ENCODE results near the gene LCNL1. TPM values are rescaled to one million over a fixed set of nuclear protein-coding genes. Genes with fewer than 3 reads are reported as not detected.

The LCNL1 gene
- total and polyA plus RNA-seq, 4 experiments from 2014 or later, result 0.14 to 0.17 TPM; not detected in 2

DNA sequence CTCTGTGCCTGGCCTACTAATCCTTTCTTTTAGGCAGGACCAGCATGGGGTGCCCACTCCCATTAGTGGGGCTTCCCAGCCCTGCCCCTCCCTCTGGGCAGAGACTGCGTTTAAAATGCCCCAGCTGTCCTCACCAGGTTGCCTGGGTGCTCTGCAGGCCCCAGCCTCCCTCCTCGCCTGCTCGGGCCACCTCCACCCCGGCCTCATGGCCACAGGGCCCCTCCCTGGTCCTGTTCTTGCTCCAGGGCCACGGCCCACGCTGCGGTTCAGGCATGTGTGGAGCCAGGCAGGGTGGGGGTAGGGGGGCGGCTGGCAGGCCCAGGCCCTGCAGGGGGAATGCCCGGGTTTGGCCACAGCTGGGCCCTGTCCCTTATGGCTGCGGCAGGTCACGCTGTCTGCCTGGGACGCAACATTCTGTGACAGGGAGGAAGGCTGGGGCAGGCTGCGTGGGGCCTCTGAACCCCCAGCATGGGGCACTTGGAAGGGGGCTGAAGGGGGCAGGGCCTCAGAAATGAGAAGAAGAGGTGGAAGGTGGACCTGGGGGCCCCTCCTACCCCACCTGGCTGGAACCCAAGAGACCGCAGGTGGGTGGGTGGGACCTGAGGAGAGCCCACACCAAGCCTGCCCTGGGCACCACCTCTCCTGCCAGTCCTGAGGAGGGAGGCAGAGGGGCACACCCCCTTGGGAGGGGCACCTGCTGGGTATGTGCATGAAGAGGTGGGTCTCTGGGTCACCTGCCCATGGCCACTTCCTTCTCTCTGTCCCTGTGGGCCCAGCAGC, 31.1 kb upstream of the LCNL1 start, which contains the start of gene LCN12:
Gene LCN12 (plus strand): TSS at position 733 of the 780 bp plus-strand sequence. CDS start 55 bp downstream, outside the sequence.
- intact Hi-C loops (cut with micrococcal nuclease), result no loop called here
- H3K27me3 Mint-ChIP-seq, result no peaks in the 10 kb centered on the region

DNA sequence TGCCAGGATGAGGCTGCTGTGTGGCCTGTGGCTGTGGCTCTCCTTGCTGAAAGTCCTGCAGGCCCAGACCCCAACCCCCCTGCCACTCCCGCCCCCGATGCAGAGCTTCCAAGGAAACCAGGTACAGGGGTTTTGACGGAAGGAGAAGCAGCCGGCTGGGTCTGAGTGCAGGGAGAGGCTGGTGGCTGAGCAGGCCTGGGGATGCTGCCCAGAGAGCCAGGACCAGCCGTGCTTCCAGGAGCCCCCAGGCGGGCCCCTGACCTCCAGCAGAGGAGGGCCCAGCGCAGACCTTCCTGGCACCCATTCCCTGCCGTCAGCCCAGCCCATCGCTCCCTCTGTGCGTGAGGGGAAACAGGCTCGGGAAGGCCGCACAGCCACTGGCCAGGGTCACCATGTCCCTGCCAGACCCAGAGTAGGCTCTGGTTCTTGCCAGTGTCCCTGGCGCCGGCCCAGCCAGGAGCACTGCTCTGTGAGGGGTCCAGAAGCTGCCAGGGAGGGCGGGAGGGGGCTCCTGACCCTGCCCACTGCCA, 30.4 kb upstream of the LCNL1 start:
- Mint-ChIP-seq H3K27ac (no peak overlapping the region), H3K4me3 (no peak overlapping the region), H3K9me3 (peaks cover 0 to 6% (median 0%) of the 10 kb centered on the region in 8 donors), H3K4me1 (peaks cover 5 to 16% (median 9%) of the 10 kb centered on the region in 4 donors), H3K36me3 (peaks cover 0 to 9% of the 10 kb centered on the region in 2 donors), H3K27me3 (no peaks in the 10 kb centered on the region)
- ChIA-PET POLR2A (ENCODE audit: partially characterized antibody) (interaction anchor here (1.5 to 2.2 kb wide), 2 partner anchors 8 to 22 kb away, joined by 5 to 14 read pairs; no protein-coding TSS in a partner anchor), CTCF (ENCODE audit: partially characterized antibody) (no interaction called here)
- Histone ChIP-seq H3K36me3 (ENCODE audit: insufficient read depth, low read length) (no peaks in the 10 kb centered on the region), H3K4me3 (ENCODE audit: low read length in 2 of 2) (no peak overlapping the region), H3K27ac (ENCODE audit: low read depth, low read length) (no peak overlapping the region), H3K27me3 (ENCODE audit: insufficient read depth, low read length) (no peaks in the 10 kb centered on the region), H3K4me1 (ENCODE audit: insufficient read depth, low read length) (peaks cover 12% of the 10 kb centered on the region), H3K9me3 (ENCODE audit: control insufficient read depth in 1 of 2, low read length in 2 of 2) (no peaks in the 10 kb centered on the region)
- intact Hi-C loops (cut with micrococcal nuclease), result no loop called here
- no peak for DNase-seq

More for the DNA sequence above, 31.1 kb upstream of the LCNL1 start, which contains the start of gene LCN12:
- Mint-ChIP-seq H3K36me3 (peaks cover 0 to 7% of the 10 kb centered on the region in 2 donors), H3K4me3 (peak within 1 kb of the TSS in 1 of 8 donors; percentile 36), H3K4me1 (peaks cover 5 to 16% (median 10%) of the 10 kb centered on the region in 4 donors), H3K27ac (peak within 1 kb of the TSS in 3 of 7 donors; percentile 27 to 72 (median 56)), H3K9me3 (peaks cover 0 to 6% (median 0%) of the 10 kb centered on the region in 8 donors)
- no peaks in the 10 kb centered on the region for H3K9me3 ChIP-seq (ENCODE audit: control insufficient read depth in 1 of 2, low read length in 2 of 2)
- ChIA-PET POLR2A (ENCODE audit: partially characterized antibody) (interaction anchor here (1.0 to 2.2 kb wide), 5 partner anchors 9 to 144 kb away, joined by 3 to 14 read pairs (median 5); partner anchors contain the start of genes CLIC3 and RABL6), CTCF (ENCODE audit: partially characterized antibody) (interaction anchor here (0.6 to 1.2 kb wide), 4 partner anchors 9 to 78 kb away, joined by 3 read pairs; partner anchors contain the start of gene PAXX)
- no peaks in the 10 kb centered on the region for H3K27me3 ChIP-seq (ENCODE audit: insufficient read depth, low read length)
- H3K36me3 ChIP-seq (ENCODE audit: insufficient read depth, low read length), result no peaks in the 10 kb centered on the region
- H3K4me3 ChIP-seq (ENCODE audit: low read length in 2 of 2), result no peak within 1 kb of the TSS
- no peak for DNase-seq
- H3K4me1 ChIP-seq (ENCODE audit: insufficient read depth, low read length), result peaks cover 12% of the 10 kb centered on the region
- H3K27ac ChIP-seq (ENCODE audit: low read depth, low read length), result no peak within 1 kb of the TSS

DNA sequence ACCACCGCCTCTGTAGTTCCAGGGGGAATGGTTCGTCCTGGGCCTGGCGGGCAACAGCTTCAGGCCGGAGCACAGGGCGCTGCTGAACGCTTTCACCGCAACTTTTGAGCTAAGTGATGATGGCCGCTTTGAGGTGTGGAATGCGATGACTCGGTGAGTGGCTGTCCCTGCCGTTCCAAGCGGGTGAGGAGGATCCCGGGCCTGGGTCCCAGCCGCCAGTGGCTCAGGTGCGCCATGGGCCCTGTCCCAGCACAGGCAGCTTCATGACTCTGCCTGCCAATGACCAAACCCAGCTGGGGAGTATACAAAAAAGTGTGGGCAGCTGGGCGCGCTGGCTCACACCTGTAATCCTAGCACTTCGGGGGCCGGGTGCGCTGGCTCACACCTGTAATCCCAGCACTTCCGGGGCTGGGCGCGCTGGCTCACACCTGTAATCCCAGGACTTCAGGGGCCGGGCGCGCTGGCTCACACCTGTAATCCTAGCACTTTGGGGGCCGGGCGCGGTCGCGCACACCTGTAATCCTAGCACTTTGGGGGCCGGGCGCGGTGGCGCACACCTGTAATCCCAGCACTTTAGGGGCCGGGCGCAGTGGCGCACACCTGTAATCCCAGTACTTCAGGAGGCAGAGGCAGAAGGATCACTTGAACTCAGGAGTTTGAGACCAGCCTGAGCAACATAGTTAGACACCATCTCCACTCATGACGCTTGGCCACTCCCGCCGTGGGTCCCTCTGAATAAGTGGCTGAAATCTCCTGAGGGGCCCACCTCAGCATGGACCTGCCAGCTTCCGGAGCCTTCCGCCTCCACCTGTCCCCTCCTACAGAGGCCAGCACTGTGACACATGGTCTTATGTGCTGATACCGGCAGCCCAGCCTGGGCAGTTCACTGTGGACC, 29.7 kb upstream of the LCNL1 start:
- H3K36me3 ChIP-seq (ENCODE audit: insufficient read depth, low read length), result no peaks in the 10 kb centered on the region
- Mint-ChIP-seq H3K36me3 (peaks cover 0 to 9% of the 10 kb centered on the region in 2 donors), H3K4me1 (peaks cover 5 to 16% (median 12%) of the 10 kb centered on the region in 4 donors), H3K4me3 (no peak overlapping the region), H3K9me3 (peaks cover 0 to 6% (median 0%) of the 10 kb centered on the region in 8 donors), H3K27ac (peak overlapping the region in 1 of 7 donors; percentile 56), H3K27me3 (no peaks in the 10 kb centered on the region)
- CTCF ChIA-PET (ENCODE audit: partially characterized antibody), result no interaction called here
- no peak overlapping the region for H3K27ac ChIP-seq (ENCODE audit: low read depth, low read length)
- H3K27me3 ChIP-seq (ENCODE audit: insufficient read depth, low read length), result no peaks in the 10 kb centered on the region
- POLR2A ChIA-PET (ENCODE audit: partially characterized antibody), result interaction anchor here (1.1 kb wide), 1 partner anchor 32 kb away, joined by 3 read pairs; no protein-coding TSS in a partner anchor
- intact Hi-C loops (cut with micrococcal nuclease), result no loop called here
- peaks cover 15% of the 10 kb centered on the region for H3K4me1 ChIP-seq (ENCODE audit: insufficient read depth, low read length)
- DNase-seq, result no peak
- H3K4me3 ChIP-seq (ENCODE audit: low read length in 2 of 2), result no peak overlapping the region
- H3K9me3 ChIP-seq (ENCODE audit: control insufficient read depth in 1 of 2, low read length in 2 of 2), result no peaks in the 10 kb centered on the region

DNA sequence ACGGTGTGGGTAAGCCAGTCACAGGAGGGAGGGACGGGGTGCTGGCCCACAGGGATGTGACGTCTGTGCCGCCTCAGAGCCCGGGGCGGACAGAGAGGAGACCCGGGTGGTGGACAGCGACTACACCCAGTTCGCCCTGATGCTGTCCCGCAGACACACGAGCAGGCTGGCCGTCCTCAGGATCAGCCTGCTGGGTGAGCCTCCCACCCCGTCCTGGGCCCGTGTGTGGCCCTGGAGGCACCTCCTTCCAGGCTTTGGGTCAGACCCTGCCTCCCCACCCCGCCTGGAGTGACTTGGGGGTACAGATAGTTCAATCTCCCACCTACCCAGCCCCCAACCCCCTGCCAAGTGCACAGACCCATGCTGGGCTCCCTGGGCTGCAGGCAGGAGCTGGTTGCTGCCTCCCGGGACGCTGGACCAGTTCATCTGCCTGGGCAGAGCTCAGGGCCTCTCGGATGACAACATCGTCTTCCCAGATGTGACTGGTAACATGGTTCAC, 29.0 kb upstream of the LCNL1 start:
- Mint-ChIP-seq H3K36me3 (peaks cover 0 to 9% of the 10 kb centered on the region in 2 donors), H3K4me1 (peaks cover 4 to 23% (median 11%) of the 10 kb centered on the region in 4 donors), H3K27ac (no peak overlapping the region), H3K9me3 (peaks cover 0 to 6% (median 0%) of the 10 kb centered on the region in 8 donors), H3K4me3 (no peak overlapping the region), H3K27me3 (no peaks in the 10 kb centered on the region)
- H3K9me3 ChIP-seq (ENCODE audit: control insufficient read depth in 1 of 2, low read length in 2 of 2), result no peaks in the 10 kb centered on the region
- intact Hi-C loops (cut with micrococcal nuclease), result no loop called here
- POLR2A ChIA-PET (ENCODE audit: partially characterized antibody), result interaction anchor here (1.1 kb wide), 1 partner anchor 31 kb away, joined by 3 read pairs; no protein-coding TSS in a partner anchor
- peaks cover 22% of the 10 kb centered on the region for H3K4me1 ChIP-seq (ENCODE audit: insufficient read depth, low read length)
- H3K4me3 ChIP-seq (ENCODE audit: low read length in 2 of 2), result no peak overlapping the region
- H3K27me3 ChIP-seq (ENCODE audit: insufficient read depth, low read length), result no peaks in the 10 kb centered on the region
- CTCF ChIA-PET (ENCODE audit: partially characterized antibody), result no interaction called here
- no peak overlapping the region for H3K27ac ChIP-seq (ENCODE audit: low read depth, low read length)
- DNase-seq, result peak in 1 of 5 donors; percentile 9
- no peaks in the 10 kb centered on the region for H3K36me3 ChIP-seq (ENCODE audit: insufficient read depth, low read length)

DNA sequence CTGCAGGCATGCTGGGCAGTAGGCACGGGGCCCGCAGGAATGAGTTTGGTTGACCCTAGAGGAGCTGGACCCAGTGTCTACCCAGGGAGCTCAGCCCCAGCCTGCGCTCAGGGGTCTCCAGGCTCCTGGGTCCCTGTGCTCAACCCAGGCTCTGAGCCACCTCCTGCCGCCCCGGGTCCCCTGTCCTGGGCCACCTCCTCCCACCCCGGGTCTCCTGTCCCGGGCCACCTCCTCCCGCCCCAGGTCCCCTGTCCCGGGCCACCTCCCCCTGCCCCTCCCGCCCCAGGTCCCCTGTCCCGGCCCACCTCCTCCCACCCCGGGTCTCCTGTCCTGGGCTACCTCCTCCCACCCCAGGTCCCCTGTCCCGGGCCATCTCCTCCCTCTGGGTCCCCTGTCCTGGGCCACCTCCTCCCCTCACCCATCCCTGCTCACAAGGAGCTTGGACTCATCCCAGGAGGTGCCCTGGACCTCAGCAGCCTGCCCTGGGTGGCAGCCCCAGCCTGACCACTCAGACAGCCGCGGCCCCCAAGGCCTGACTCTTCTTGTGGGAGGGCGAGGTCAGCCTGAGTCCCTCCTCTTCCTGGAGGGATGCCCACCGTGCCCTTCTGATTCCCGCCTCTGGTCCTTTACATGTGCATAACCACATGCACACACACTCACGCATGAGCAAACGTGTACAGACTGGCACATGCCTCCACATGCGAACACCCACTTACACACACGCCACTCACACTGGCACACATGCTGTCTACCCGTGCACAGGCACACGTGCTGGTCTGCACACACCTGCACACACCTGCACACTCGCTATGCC, 28.3 kb upstream of the LCNL1 start:
- Histone ChIP-seq H3K4me1 (ENCODE audit: insufficient read depth, low read length) (peaks cover 25% of the 10 kb centered on the region), H3K27ac (ENCODE audit: low read depth, low read length) (no peak overlapping the region), H3K27me3 (ENCODE audit: insufficient read depth, low read length) (no peaks in the 10 kb centered on the region), H3K36me3 (ENCODE audit: insufficient read depth, low read length) (no peaks in the 10 kb centered on the region), H3K4me3 (ENCODE audit: low read length in 2 of 2) (no peak overlapping the region), H3K9me3 (ENCODE audit: control insufficient read depth in 1 of 2, low read length in 2 of 2) (no peaks in the 10 kb centered on the region)
- ChIA-PET CTCF (ENCODE audit: partially characterized antibody) (no interaction called here), POLR2A (ENCODE audit: partially characterized antibody) (interaction anchor here (1.0 kb wide), 1 partner anchor 38 kb away, joined by 3 read pairs; the partner anchor contains the start of gene PAXX)
- Mint-ChIP-seq H3K9me3 (peaks cover 0 to 6% (median 0%) of the 10 kb centered on the region in 8 donors), H3K27ac (peak overlapping the region in 1 of 7 donors; percentile 78), H3K27me3 (no peaks in the 10 kb centered on the region), H3K4me3 (no peak overlapping the region), H3K36me3 (peaks cover 0 to 9% of the 10 kb centered on the region in 2 donors), H3K4me1 (peaks cover 4 to 29% (median 11%) of the 10 kb centered on the region in 4 donors)
- intact Hi-C loops (cut with micrococcal nuclease), result no loop called here
- peak in 1 of 5 donors; percentile 24 for DNase-seq

Measured in CD4-positive, alpha-beta memory T cell (primary cell).